Inferior parietal cortex (tissue), 1 donor: ENCODE measurements around the gene KCNQ4.

Experiments used
- DNase-seq: peaks from one replicate; pipeline ENCODE4 v3.0.0-alpha.2; 2016; ENCODE audit errors: extremely low spot score

Gene KCNQ4

DNA sequence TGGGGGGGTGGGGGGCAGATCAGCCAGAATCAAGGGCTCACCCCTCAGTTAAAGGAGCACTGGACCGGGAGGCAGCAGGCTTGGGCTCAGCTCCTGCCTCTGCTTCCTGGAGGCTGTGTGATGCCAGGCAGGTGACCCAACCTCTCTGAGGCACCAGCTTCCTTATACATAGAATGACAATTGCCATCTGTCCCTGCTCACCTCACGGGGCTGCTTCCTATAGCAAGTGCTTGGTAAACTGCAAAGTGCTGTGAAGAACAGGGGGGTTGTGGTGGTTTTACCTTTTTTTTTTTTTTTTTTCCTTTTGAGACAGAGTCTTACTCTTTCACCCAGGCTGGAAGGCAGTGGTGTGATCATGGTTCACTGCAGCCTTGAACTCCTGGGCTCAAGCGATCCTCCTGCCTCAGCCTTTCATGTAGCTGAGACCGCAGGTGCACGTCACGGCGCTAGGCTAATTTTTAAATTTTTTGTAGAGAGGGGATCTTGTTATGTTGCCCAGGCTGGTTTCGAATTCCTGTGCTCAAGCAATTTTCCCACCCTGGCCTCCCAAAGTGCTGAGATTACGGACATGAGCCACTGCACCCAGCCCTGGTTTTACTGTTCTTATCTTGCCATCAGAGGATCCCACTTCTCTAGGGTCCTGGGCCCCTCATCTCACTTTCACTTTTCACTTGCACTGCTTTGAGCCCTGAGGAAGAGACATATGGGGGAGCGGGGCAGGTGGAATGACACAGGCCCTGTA is 11.6 kb downstream of the KCNQ4 start:
- no peak for DNase-seq

DNA sequence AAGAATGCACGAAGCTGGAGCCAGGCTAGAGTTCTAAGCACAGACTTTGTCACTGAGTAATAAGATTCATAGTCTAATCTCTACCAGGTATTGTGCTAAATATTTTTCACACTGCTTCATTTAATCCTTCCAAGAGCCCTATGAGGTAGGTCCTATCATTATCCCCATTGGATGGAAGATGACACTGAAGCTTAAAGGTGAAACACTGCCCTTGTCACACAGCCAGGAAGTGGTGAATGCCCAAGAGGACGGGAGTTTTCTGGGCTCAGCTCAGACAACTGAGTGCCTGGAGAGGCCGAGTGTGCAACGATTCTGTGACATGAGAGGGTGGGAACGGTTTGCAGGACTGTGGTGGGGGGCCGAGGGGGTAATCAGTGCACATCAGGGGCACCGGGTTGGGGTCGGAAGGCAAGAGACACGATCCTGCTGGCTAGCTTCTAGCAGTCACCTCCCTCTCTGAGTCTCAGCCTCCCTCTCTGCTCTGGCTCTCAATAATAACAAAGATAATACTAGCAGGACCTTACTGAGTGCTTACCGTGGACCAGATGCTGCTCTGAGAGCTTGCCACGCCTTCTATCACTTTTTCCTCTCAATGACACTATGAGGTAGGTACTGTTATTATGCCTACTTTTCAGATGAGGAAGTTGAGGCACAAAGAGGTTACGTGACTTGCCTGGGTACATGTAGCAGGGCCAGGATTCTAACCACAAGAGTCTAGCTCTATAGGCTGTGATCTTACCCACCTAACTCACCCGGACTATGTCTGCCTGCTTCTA is 12.4 kb downstream of the KCNQ4 start:
- no peak for DNase-seq

DNA sequence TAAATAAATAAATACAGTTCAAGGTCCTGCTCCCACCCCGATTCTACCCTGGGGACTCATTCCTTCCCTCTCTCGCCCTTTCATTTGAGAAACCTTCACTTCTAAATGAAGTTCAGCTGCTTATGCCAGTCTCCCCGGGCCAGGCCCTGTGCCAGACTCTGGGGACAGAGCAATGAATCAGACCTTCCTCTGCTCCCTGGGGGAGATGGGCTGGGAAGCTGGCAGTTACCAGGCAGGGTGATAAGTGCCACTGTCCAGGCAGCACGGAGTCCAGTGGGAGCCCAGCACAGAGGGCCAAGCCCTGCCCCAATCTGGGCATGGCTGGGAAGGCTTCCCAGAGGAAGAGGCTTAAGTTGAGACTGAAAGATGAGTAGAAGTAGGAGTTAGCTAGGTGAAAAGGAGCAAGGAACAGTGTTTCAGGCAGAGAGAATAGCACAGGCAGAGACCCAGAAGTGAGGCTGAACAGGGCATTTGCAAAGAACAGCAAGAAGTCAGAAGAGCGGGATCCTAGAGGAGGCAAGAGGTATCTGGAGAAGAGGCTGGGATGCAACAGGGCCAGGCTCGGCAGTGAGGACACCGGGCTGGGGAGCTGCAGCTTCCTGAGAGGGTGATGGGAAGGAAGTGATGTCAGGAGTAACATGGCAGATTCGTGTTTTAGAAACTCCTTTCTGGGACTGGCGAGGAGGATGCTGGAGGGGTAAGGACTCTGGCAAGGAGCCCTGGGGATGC is 13.5 kb downstream of the KCNQ4 start:
- DNase-seq, result no peak

GRCh38 chr1:40797668-40798010 is 14.1 kb downstream of the KCNQ4 start:
- no peak for DNase-seq

GRCh38 chr1:40798366-40799281 is 15.0 kb downstream of the KCNQ4 start:
- no peak for DNase-seq

DNA sequence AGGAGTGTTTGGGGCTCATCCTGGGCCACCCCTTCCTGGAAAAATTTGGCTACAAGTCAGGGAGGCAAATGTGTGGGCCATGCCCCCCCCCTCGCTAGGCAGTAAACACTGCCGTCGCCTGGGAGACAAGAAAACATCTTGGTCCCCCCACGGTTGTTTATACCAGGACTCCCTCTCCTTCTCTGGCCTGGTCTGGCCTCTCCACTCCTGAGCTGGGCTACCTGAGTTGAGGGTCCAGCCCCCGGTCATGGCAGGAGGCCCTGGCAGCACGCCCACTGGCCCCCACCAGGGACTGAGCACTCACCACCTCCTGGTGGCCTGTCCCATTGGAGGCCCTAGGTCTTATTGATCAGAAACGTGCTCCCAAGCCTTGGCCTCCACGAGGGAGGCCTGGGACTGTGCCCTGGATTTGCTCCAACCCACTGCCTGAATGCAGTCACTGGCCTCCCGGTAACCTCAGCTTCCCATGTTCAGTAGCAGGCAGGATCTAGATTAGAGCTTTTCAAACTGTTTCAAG is 15.8 kb downstream of the KCNQ4 start:
- DNase-seq, result no peak

DNA sequence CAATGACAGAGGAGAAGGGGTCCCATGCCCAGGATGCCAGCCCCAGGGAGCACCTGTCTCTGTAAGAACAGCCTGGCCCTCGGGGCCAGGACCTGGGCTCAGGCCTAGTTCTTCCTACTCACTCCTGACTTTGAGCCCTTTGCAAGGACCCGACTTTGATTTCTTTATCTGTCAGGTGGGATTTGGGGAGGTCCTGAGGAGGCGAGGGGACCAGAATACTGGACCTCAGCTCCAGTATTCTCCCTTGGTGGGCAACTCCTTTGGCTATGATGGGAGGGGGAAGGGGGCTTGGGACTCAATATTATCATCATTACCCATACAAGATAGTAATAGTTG is 18.1 kb downstream of the KCNQ4 start:
- no peak for DNase-seq

DNA sequence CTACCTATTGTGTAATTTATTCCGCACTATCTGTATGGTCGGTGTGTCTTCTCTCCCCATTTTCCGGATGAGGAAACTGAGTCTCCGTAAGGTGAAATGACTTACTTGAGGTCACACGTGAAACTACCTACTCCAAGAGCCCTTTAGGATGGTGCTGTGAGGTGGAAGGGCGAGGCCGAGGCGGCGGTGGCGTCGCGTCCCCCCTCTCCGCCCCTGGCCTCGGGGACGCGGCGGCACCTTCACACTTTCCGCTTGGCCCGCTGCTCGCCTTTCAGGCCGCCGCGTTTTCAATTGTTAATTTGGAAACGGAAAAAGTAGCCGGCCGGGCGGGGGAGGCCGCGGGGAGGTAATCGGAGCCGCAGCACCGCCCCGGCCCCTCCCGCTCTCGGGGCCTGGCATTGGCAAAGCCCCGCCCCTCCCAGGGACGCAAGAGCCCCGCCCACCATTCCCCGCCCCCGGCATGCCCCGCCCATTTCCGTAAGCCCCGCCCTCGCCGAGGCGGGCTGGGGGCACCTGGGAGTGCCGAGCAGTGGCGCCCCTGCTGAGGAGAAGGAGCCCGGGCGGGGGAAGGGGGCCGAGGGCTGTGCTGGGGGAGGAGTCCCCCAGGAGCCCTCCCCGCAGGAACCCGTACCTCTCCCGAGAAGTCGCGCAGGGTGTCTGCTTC is 18.6 kb downstream of the KCNQ4 start:
- DNase-seq, result no peak

GRCh38 chr1:40802742-40803113 is 19.1 kb downstream of the KCNQ4 start:
- DNase-seq, result no peak

- DNase-seq, result no peak
Observed at GRCh38 chr1:40803447-40803846, 19.9 kb downstream of the KCNQ4 start.

GRCh38 chr1:40803902-40804301 is 20.3 kb downstream of the KCNQ4 start:
- no peak for DNase-seq

DNA sequence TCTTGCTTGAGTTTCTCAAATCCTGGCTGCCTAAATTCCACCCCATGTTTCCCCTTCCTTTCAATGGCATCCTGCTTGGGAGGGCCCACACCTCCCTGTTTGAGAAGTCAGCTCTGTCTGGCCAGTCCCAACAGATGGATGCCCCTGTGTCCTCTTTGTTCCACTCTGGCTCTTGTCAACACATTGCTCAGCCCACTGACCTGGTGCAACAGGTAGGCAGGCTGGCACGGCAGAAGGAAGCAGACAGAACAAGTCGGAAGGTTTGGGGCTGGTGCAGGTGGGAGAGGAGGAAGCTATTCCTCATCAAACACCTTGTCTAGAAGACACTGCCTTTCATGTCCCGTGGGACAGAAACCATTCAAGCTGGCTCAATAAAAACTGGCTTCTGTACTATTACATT is 22.7 kb downstream of the KCNQ4 start:
- no peak for DNase-seq

- DNase-seq, result no peak
Observed at GRCh38 chr1:40806731-40807695, 23.4 kb downstream of the KCNQ4 start.

DNA sequence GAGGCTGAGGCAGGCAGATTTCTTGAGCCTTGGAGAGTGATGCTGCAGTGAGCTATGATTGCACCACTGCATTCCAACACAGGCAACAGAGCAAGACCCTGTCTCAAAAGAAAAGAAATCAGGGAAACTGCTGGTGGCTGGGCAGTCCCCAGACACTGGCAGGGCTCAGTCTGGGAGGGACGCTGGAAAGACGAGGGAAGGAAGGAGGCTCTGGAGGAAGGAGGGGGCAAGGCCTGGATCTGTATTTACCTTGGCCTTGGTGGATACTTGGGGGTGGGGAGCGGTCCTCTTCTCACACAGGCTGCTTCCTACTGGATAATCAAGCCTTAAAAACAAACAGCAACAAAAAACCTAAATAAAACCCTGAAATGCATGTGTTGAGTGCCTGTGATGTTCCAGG is 24.4 kb downstream of the KCNQ4 start:
- no peak for DNase-seq

DNA sequence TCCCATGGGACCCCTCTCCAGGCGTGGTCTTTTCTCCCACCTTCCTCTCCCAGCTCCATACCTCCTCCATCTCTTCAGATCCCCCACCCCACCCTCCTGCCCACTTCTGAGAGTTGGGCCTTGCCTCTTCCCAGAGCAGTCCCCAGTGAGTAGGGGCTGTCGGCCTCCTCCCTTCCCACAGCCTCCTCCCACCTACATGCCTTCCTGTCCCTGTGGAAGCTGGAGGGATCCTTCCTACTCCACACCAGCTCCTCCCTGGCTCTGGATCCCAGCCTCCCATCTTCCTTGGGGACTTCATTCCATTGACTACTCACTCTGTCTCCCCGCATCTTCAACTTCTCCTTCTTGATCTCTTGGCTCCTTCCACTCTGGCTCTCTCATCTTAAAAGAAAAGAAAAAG is 24.9 kb downstream of the KCNQ4 start:
- no peak for DNase-seq

GRCh38 chr1:40808909-40809308 is 25.3 kb downstream of the KCNQ4 start:
- DNase-seq, result no peak

DNA sequence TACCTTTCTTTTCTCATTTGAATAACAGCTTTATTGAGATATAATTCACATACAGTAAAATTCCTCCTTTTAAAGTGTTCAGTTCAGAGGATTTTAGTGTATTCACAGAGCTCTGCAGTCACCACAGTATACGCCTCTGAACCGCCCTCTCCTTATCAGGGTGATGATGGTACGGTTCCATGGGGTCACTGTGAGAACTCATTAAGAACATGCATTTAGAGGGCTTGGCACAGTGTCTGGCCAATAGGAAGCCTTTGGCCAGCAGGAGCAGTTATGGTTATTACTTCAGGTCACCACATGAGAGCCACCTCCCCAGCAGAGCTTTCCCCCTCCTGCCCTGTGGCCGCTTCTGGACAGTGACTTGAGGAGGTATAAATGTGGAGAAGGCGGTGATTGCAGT is 27.3 kb downstream of the KCNQ4 start:
- DNase-seq, result no peak

DNA sequence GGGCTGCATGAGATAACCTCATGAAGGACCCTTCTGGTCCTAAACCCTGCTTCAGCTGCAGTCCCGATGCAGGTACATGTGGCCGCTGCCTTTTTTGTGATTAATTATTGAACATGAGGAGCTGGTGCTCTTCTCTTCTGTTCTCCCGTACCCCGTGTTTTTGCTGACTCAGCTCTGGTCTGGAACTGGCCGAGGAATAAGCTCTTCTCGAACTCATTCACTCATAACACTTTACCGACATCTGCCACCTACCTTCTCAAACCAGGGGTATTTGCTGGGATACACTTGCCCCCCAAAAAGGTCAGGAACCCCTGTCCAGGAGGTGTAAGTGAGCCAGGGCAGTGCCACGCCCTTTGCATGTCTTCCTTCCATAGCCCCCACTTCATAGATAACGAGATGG is 31.8 kb downstream of the KCNQ4 start:
- DNase-seq, result no peak

DNA sequence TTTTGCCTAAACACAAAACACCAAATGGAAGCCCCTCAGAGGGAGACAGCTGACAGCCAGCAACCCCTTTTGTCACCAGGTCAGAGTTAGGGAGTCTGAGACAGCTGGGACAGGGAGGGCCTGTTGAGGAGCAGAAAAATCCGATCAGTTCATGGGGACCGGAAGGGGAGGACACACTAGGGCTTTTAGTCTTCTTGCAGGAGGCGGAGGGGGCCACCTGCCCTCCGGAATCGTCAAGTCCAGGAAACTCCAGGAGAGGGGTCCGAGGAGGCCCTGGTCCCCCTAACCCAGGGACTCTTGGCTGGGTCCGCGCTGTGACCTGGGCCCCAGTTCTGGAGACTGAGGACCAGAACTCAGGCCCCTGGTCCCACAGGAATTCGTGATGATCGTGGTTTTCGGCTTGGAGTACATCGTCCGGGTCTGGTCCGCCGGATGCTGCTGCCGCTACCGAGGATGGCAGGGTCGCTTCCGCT is 34.2 kb downstream of the KCNQ4 start:
- no peak for DNase-seq
